ENCODE results near the gene SYVN1.
"Not testable (repeated sequence)": the region's sequence is repeated elsewhere in the genome, so short reads cannot be mapped to it uniquely, and the experiment has no call there.

The SYVN1 gene

GRCh38 chr11:65127473-65128181, 6.7 kb downstream of the SYVN1 start:
- no peak for DNase-seq (ENCODE audit: low read depth in 3 of 3)

- no peak for DNase-seq (ENCODE audit: low read depth in 3 of 3)
These were observed 7.6 kb downstream of the SYVN1 start for GRCh38 chr11:65126624-65127274.

GRCh38 chr11:65125197-65126056, 8.9 kb downstream of the SYVN1 start:
- no peak for DNase-seq (ENCODE audit: low read depth in 3 of 3)

GRCh38 chr11:65124480-65125196, 9.7 kb downstream of the SYVN1 start:
- DNase-seq (ENCODE audit: low read depth in 3 of 3): no peak

- DNase-seq (ENCODE audit: low read depth in 3 of 3): peak; percentile 92 to 98 (median 97)
These were observed 12.2 kb downstream of the SYVN1 start, which contains the start of the genes FAU and MRPL49 for GRCh38 chr11:65121865-65122696. FAU (minus strand) TSS chr11:65122134; CDS start chr11:65121813, 321 bp downstream. MRPL49 (plus strand) TSS chr11:65122321; CDS start chr11:65122347, 26 bp downstream.

- no peak for DNase-seq (ENCODE audit: low read depth in 3 of 3)
These were observed 12.9 kb downstream of the SYVN1 start for GRCh38 chr11:65121447-65121864.

GRCh38 chr11:65120831-65121230, 13.5 kb downstream of the SYVN1 start:
- DNase-seq (ENCODE audit: low read depth in 3 of 3): no peak

GRCh38 chr11:65119670-65119995, 14.7 kb downstream of the SYVN1 start:
- no peak for DNase-seq (ENCODE audit: low read depth in 3 of 3)

- DNase-seq (ENCODE audit: low read depth in 3 of 3): not testable (repeated sequence)
These were observed 15.2 kb downstream of the SYVN1 start for GRCh38 chr11:65118891-65119669.

GRCh38 chr11:65118097-65118837, 16.1 kb downstream of the SYVN1 start:
- no peak for DNase-seq (ENCODE audit: low read depth in 3 of 3)

- peak; percentile 100 for DNase-seq (ENCODE audit: low read depth in 3 of 3)
These were observed 16.9 kb downstream of the SYVN1 start, which contains the start of gene ZNHIT2 for GRCh38 chr11:65117206-65118096. ZNHIT2 (minus strand) TSS chr11:65117701; CDS start chr11:65117653, 48 bp downstream.

GRCh38 chr11:65116370-65117205, 17.7 kb downstream of the SYVN1 start:
- DNase-seq (ENCODE audit: low read depth in 3 of 3): peak in 2 of 3 experiments; percentile 35 to 54

GRCh38 chr11:65115361-65116082, 18.8 kb downstream of the SYVN1 start:
- DNase-seq (ENCODE audit: low read depth in 3 of 3): no peak

- no peak for DNase-seq (ENCODE audit: low read depth in 3 of 3)
These were observed 19.7 kb downstream of the SYVN1 start for GRCh38 chr11:65114538-65115171.

GRCh38 chr11:65113839-65114238, 20.5 kb downstream of the SYVN1 start:
- DNase-seq (ENCODE audit: low read depth in 3 of 3): no peak

GRCh38 chr11:65113361-65113756, 21.0 kb downstream of the SYVN1 start:
- no peak for DNase-seq (ENCODE audit: low read depth in 3 of 3)
